HEK293T (cell line): Measurements from ENCODE around the gene BGN.

Experiments used
- ARNT ChIP-seq: fragments of 450-650 bp; IDR thresholded peaks from 2 replicates; pipeline ENCODE4 v1.6.1; 2017; ENCODE audit warnings: mild to moderate bottlenecking
- BHLHE40 ChIP-seq: fragments of 450-650 bp; IDR thresholded peaks from 2 replicates; pipeline ENCODE4 v1.6.1; 2016; ENCODE audit warnings: mild to moderate bottlenecking, moderate library complexity, borderline replicate concordance
- ELF4 ChIP-seq: fragments of 450-650 bp; IDR thresholded peaks from 2 replicates; pipeline ENCODE4 v1.6.1; 2017; ENCODE audit warnings: antibody characterized with exemption
- FOXA1 ChIP-seq: fragments of 450-650 bp; IDR thresholded peaks from 2 replicates; pipeline ENCODE4 v1.6.1; 2016; ENCODE audit warnings: mild to moderate bottlenecking
- FOXK2 ChIP-seq: fragments of 450-650 bp; IDR thresholded peaks from 2 replicates; pipeline ENCODE4 v1.6.1; 2016; ENCODE audit warnings: mild to moderate bottlenecking
- FOXM1 ChIP-seq: fragments of 450-650 bp; IDR thresholded peaks from 2 replicates; pipeline ENCODE4 v1.6.1; 2017; ENCODE audit warnings: mild to moderate bottlenecking, borderline replicate concordance
- HDGF ChIP-seq: fragments of 450-650 bp; IDR thresholded peaks from 2 replicates; pipeline ENCODE4 v1.6.1; 2017; ENCODE audit warnings: antibody characterized with exemption, borderline replicate concordance
- LEF1 ChIP-seq: fragments of 450-650 bp; IDR thresholded peaks from 2 replicates; pipeline ENCODE4 v1.6.1; 2017; ENCODE audit warnings: mild to moderate bottlenecking, borderline replicate concordance
- NFRKB ChIP-seq: fragments of 450-650 bp; IDR thresholded peaks from 2 replicates; pipeline ENCODE4 v1.6.1; 2016; ENCODE audit warnings: mild to moderate bottlenecking, moderate library complexity
- PKNOX1 ChIP-seq: fragments of 450-650 bp; IDR thresholded peaks from 2 replicates; pipeline ENCODE4 v1.6.1; 2016
- SP1 ChIP-seq: fragments of 450-650 bp; IDR thresholded peaks from 2 replicates; pipeline ENCODE4 v1.6.1; 2017
- SUZ12 ChIP-seq: fragments of 450-650 bp; IDR thresholded peaks from 2 replicates; pipeline ENCODE4 v1.6.1; 2016; ENCODE audit warnings: mild to moderate bottlenecking
- TARDBP ChIP-seq: fragments of 450-650 bp; IDR thresholded peaks from 2 replicates; pipeline ENCODE4 v1.6.1; 2016
- ZNF384 ChIP-seq: fragments of 450-650 bp; IDR thresholded peaks from 2 replicates; pipeline ENCODE4 v1.6.1; 2016

DNA sequence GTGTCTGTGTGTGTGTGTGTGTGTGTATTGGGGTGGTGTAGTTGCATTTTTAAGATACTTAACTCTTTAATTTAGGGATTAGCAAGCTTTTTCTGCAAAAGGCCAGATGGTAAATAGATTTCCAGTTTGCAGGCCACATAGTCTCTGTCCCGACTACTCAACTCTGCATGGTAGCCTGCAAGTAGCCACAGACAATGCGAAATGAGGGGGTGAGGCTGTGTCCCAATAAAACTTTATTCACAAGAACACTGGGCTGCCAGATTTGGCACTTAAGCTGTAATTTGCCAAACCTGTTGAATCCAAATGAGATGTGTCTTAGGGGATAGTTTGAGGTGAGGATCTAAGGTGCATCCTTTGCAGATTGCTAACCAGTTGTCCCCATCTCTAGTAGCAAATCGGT, 29.5 kb downstream of the BGN start:
- TF ChIP-seq LEF1, result no peak
- no peak for TF ChIP-seq ZNF384
- no peak for TF ChIP-seq PKNOX1
- no peak for TF ChIP-seq SP1
- no peak for TF ChIP-seq FOXK2
- no peak for TF ChIP-seq FOXM1
- TF ChIP-seq ELF4, result no peak
- no peak for TF ChIP-seq TARDBP
- TF ChIP-seq FOXA1, result no peak
- TF ChIP-seq SUZ12, result no peak
- no peak for TF ChIP-seq BHLHE40
- no peak for TF ChIP-seq ARNT
- TF ChIP-seq HDGF, result no peak
- TF ChIP-seq NFRKB, result no peak
